Brain microvascular endothelial cell (primary cell): ENCODE results near the gene OR2M7.

Experiments used
- DNase-seq: peaks from one replicate; pipeline ENCODE4 v3.0.0-alpha.2; 2020
- H3K27ac ChIP-seq: fragments of 250-450 bp; sonication (Bioruptor Pico); 2 replicates; pipeline ENCODE4 v1.5.1; 2020; ENCODE audit warnings: mild to moderate bottlenecking, moderate library complexity
- H3K27me3 ChIP-seq: fragments of 250-450 bp; sonication (Bioruptor Pico); replicated peaks from 2 replicates; pipeline ENCODE4 v1.5.1; 2020; ENCODE audit warnings: mild to moderate bottlenecking
- H3K36me3 ChIP-seq: fragments of 250-450 bp; sonication (Bioruptor Pico); replicated peaks from 2 replicates; pipeline ENCODE4 v1.5.1; 2020; ENCODE audit warnings: mild to moderate bottlenecking
- H3K4me3 ChIP-seq: 2 replicates; pipeline ENCODE4 v1.5.1; 2011; ENCODE audit warnings: low read depth, mild to moderate bottlenecking, control low read depth, low read length, moderate library complexity
- CTCF ChIP-seq: IDR thresholded peaks from 2 replicates; pipeline ENCODE4 v1.5.1; 2011; ENCODE audit warnings: low read depth, mild to moderate bottlenecking, moderate library complexity, low read length, control low read depth, inconsistent platforms; ENCODE audit errors: missing control alignments
- in situ Hi-C: cut with HindIII; loops from 2 replicates; pipeline ENCODE4 v1.10.0; 2017; ENCODE audit warnings: low sequenced_read_pairs, low pct_ligation_motif_present

Gene OR2M7

GRCh38 chr1:248288391-248288790 is 36.0 kb downstream of the OR2M7 start:
- no peak for TF ChIP-seq CTCF
- Histone ChIP-seq H3K27ac (no peak overlapping the region), H3K36me3 (no peaks in the 10 kb centered on the region), H3K27me3 (no peaks in the 10 kb centered on the region), H3K4me3 (no peak overlapping the region)
- DNase-seq, result no peak
- in situ Hi-C loops, result no loop called here

GRCh38 chr1:248277876-248278275 is 46.5 kb downstream of the OR2M7 start, which contains the start of gene OR2T33:
TSS of gene OR2T33 (minus strand) at chr1:248277976. CDS start at chr1:248273814, 4,162 bp downstream.
- no peaks in the 10 kb centered on the region for H3K27me3 ChIP-seq
- H3K36me3 ChIP-seq, result no peaks in the 10 kb centered on the region
- no peak for DNase-seq
- in situ Hi-C loops, result no loop called here
- no peak for TF ChIP-seq CTCF
- H3K27ac ChIP-seq, result no peak within 1 kb of the TSS
- no peak within 1 kb of the TSS for H3K4me3 ChIP-seq
